ENCODE data around the gene CCSER1.
A peak's percentile ranks its signal among the peaks of the same experiment; 100 is the strongest.

The CCSER1 gene

GRCh38 chr4:90105274-90105673, 21.9 kb upstream of the CCSER1 start:
- Histone ChIP-seq H3K4me1 (ENCODE audit: control insufficient read depth, insufficient read depth, low read length, poor library complexity, severe bottlenecking) (no peaks in the 10 kb centered on the region), H3K4me3 (ENCODE audit: extremely low read depth, insufficient read depth, low read length, poor library complexity, severe bottlenecking) (no peak overlapping the region), H3K27ac (ENCODE audit: low read depth, low read length, severe bottlenecking) (no peak overlapping the region), H3K9me3 (ENCODE audit: control insufficient read depth, low read length) (no peaks in the 10 kb centered on the region), H3K36me3 (ENCODE audit: control insufficient read depth, insufficient read depth, low read length) (no peaks in the 10 kb centered on the region)
- 80 to 94% methylated on average over 1 to 2 of the region's 2 CpGs for WGBS, 2 experiments (ENCODE audit: insufficient coverage in 2 of 2)

- WGBS, 2 experiments (ENCODE audit: insufficient coverage in 2 of 2) = no CpG with 5 or more reads among the region's 2 CpGs
- Histone ChIP-seq H3K9me3 (ENCODE audit: control insufficient read depth, low read length) (no peaks in the 10 kb centered on the region), H3K27ac (ENCODE audit: low read depth, low read length, severe bottlenecking) (no peak overlapping the region), H3K4me1 (ENCODE audit: control insufficient read depth, insufficient read depth, low read length, poor library complexity, severe bottlenecking) (no peaks in the 10 kb centered on the region), H3K36me3 (ENCODE audit: control insufficient read depth, insufficient read depth, low read length) (no peaks in the 10 kb centered on the region), H3K4me3 (ENCODE audit: extremely low read depth, insufficient read depth, low read length, poor library complexity, severe bottlenecking) (no peak overlapping the region)
Measured at GRCh38 chr4:90112715-90113114, 14.5 kb upstream of the CCSER1 start.

- no peaks in the 10 kb centered on the region for H3K4me1 ChIP-seq (ENCODE audit: control insufficient read depth, insufficient read depth, low read length, poor library complexity, severe bottlenecking)
- no peaks in the 10 kb centered on the region for H3K9me3 ChIP-seq (ENCODE audit: control insufficient read depth, low read length)
- no peaks in the 10 kb centered on the region for H3K36me3 ChIP-seq (ENCODE audit: control insufficient read depth, insufficient read depth, low read length)
- WGBS, 2 experiments (ENCODE audit: insufficient coverage in 2 of 2) = no CpG with 5 or more reads among the region's 2 CpGs
- H3K4me3 ChIP-seq (ENCODE audit: extremely low read depth, insufficient read depth, low read length, poor library complexity, severe bottlenecking) = no peak overlapping the region
- no peak overlapping the region for H3K27ac ChIP-seq (ENCODE audit: low read depth, low read length, severe bottlenecking)
Measured at GRCh38 chr4:90113881-90114457, 13.2 kb upstream of the CCSER1 start.

- Histone ChIP-seq H3K27ac (ENCODE audit: low read depth, low read length, severe bottlenecking) (no peak overlapping the region), H3K4me3 (ENCODE audit: extremely low read depth, insufficient read depth, low read length, poor library complexity, severe bottlenecking) (no peak overlapping the region), H3K36me3 (ENCODE audit: control insufficient read depth, insufficient read depth, low read length) (no peaks in the 10 kb centered on the region), H3K9me3 (ENCODE audit: control insufficient read depth, low read length) (no peaks in the 10 kb centered on the region), H3K4me1 (ENCODE audit: control insufficient read depth, insufficient read depth, low read length, poor library complexity, severe bottlenecking) (no peaks in the 10 kb centered on the region)
- WGBS, 2 experiments (ENCODE audit: insufficient coverage in 2 of 2) = 79 to 95% methylated on average over 2 of the region's 4 CpGs
Measured at GRCh38 chr4:90118527-90119195, 8.5 kb upstream of the CCSER1 start.

GRCh38 chr4:90120037-90120436, 7.2 kb upstream of the CCSER1 start:
- Histone ChIP-seq H3K27ac (ENCODE audit: low read depth, low read length, severe bottlenecking) (no peak overlapping the region), H3K36me3 (ENCODE audit: control insufficient read depth, insufficient read depth, low read length) (no peaks in the 10 kb centered on the region), H3K9me3 (ENCODE audit: control insufficient read depth, low read length) (no peaks in the 10 kb centered on the region), H3K4me1 (ENCODE audit: control insufficient read depth, insufficient read depth, low read length, poor library complexity, severe bottlenecking) (no peaks in the 10 kb centered on the region), H3K4me3 (ENCODE audit: extremely low read depth, insufficient read depth, low read length, poor library complexity, severe bottlenecking) (no peak overlapping the region)

GRCh38 chr4:90120815-90121214, 6.4 kb upstream of the CCSER1 start:
- Histone ChIP-seq H3K27ac (ENCODE audit: low read depth, low read length, severe bottlenecking) (no peak overlapping the region), H3K4me1 (ENCODE audit: control insufficient read depth, insufficient read depth, low read length, poor library complexity, severe bottlenecking) (no peaks in the 10 kb centered on the region), H3K9me3 (ENCODE audit: control insufficient read depth, low read length) (no peaks in the 10 kb centered on the region), H3K4me3 (ENCODE audit: extremely low read depth, insufficient read depth, low read length, poor library complexity, severe bottlenecking) (no peak overlapping the region), H3K36me3 (ENCODE audit: control insufficient read depth, insufficient read depth, low read length) (no peaks in the 10 kb centered on the region)
- WGBS, 2 experiments (ENCODE audit: insufficient coverage in 2 of 2) = no CpG with 5 or more reads among the region's 1 CpG

GRCh38 chr4:90121676-90122354, 5.4 kb upstream of the CCSER1 start:
- no CpG with 5 or more reads among the region's 3 CpGs for WGBS, 2 experiments (ENCODE audit: insufficient coverage in 2 of 2)
- no peaks in the 10 kb centered on the region for H3K4me1 ChIP-seq (ENCODE audit: control insufficient read depth, insufficient read depth, low read length, poor library complexity, severe bottlenecking)
- no peaks in the 10 kb centered on the region for H3K9me3 ChIP-seq (ENCODE audit: control insufficient read depth, low read length)
- H3K36me3 ChIP-seq (ENCODE audit: control insufficient read depth, insufficient read depth, low read length) = no peaks in the 10 kb centered on the region
- H3K27ac ChIP-seq (ENCODE audit: low read depth, low read length, severe bottlenecking) = no peak overlapping the region
- H3K4me3 ChIP-seq (ENCODE audit: extremely low read depth, insufficient read depth, low read length, poor library complexity, severe bottlenecking) = no peak overlapping the region

- no peaks in the 10 kb centered on the region for H3K36me3 ChIP-seq (ENCODE audit: control insufficient read depth, insufficient read depth, low read length)
Measured at GRCh38 chr4:90122355-90122748, 4.8 kb upstream of the CCSER1 start.

GRCh38 chr4:90124276-90124675, 2.9 kb upstream of the CCSER1 start:
- Histone ChIP-seq H3K4me3 (ENCODE audit: extremely low read depth, insufficient read depth, low read length, poor library complexity, severe bottlenecking) (no peak overlapping the region), H3K4me1 (ENCODE audit: control insufficient read depth, insufficient read depth, low read length, poor library complexity, severe bottlenecking) (no peaks in the 10 kb centered on the region), H3K27ac (ENCODE audit: low read depth, low read length, severe bottlenecking) (no peak overlapping the region), H3K36me3 (ENCODE audit: control insufficient read depth, insufficient read depth, low read length) (no peaks in the 10 kb centered on the region), H3K9me3 (ENCODE audit: control insufficient read depth, low read length) (no peaks in the 10 kb centered on the region)

More at GRCh38 chr4:90122355-90122748, 4.8 kb upstream of the CCSER1 start:
- H3K4me1 ChIP-seq (ENCODE audit: control insufficient read depth, insufficient read depth, low read length, poor library complexity, severe bottlenecking) = no peaks in the 10 kb centered on the region
- no peak overlapping the region for H3K4me3 ChIP-seq (ENCODE audit: extremely low read depth, insufficient read depth, low read length, poor library complexity, severe bottlenecking)
- H3K9me3 ChIP-seq (ENCODE audit: control insufficient read depth, low read length) = no peaks in the 10 kb centered on the region
- no peak overlapping the region for H3K27ac ChIP-seq (ENCODE audit: low read depth, low read length, severe bottlenecking)
- WGBS, 2 experiments (ENCODE audit: insufficient coverage in 2 of 2) = no CpG with 5 or more reads among the region's 7 CpGs

GRCh38 chr4:90126805-90127204, 389 bp upstream of the CCSER1 start:
- WGBS, 2 experiments (ENCODE audit: insufficient coverage in 2 of 2) = 28 to 41% methylated on average over 3 to 5 of the region's 8 CpGs
- no peaks in the 10 kb centered on the region for H3K4me1 ChIP-seq (ENCODE audit: control insufficient read depth, insufficient read depth, low read length, poor library complexity, severe bottlenecking)
- no peaks in the 10 kb centered on the region for H3K9me3 ChIP-seq (ENCODE audit: control insufficient read depth, low read length)
- no peak overlapping the region for H3K27ac ChIP-seq (ENCODE audit: low read depth, low read length, severe bottlenecking)
- no peaks in the 10 kb centered on the region for H3K36me3 ChIP-seq (ENCODE audit: control insufficient read depth, insufficient read depth, low read length)
- peak overlapping the region; percentile 47 for H3K4me3 ChIP-seq (ENCODE audit: extremely low read depth, insufficient read depth, low read length, poor library complexity, severe bottlenecking)

- Histone ChIP-seq H3K27ac (ENCODE audit: low read depth, low read length, severe bottlenecking) (no peak overlapping the region), H3K4me1 (ENCODE audit: control insufficient read depth, insufficient read depth, low read length, poor library complexity, severe bottlenecking) (no peaks in the 10 kb centered on the region), H3K9me3 (ENCODE audit: control insufficient read depth, low read length) (no peaks in the 10 kb centered on the region), H3K4me3 (ENCODE audit: extremely low read depth, insufficient read depth, low read length, poor library complexity, severe bottlenecking) (peak overlapping the region; percentile 47), H3K36me3 (ENCODE audit: control insufficient read depth, insufficient read depth, low read length) (no peaks in the 10 kb centered on the region)
- WGBS, 2 experiments (ENCODE audit: insufficient coverage in 2 of 2) = 0 to 1% methylated on average over 35 to 43 of the region's 81 CpGs
Measured at GRCh38 chr4:90127706-90128345, 632 bp downstream of the CCSER1 start.

Measured in mesodermal cell (in vitro differentiated cells).